ENCODE data around the gene SND1.

Gene SND1

DNA sequence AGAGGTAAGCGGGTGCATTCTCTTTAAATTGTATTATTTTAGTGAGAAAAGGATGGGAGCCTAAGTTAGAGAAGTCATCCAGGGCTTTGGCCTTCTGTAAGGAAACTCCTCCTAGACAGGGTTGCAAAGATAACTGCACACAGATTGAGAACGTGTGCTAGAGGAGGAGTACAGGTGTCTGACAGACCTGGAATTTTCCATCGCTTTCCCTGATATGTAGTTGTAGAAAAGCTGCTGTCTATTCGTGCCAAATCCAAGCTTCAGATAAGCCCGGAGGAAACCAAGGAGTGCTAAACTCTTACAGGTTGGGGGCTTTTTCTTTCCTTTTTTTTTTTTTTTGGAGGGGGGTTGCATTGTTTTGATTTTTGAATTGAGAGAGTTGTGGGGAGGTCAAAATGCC, 356.1 kb downstream of the SND1 start:
- Histone ChIP-seq H3K9ac (no peak overlapping the region), H3K9me3 (replicated peaks in 1 of 11) (no peaks in the 10 kb centered on the region), H3K27ac (no peak overlapping the region), H3K4me1 (peaks cover 25 to 48% (median 37%) of the 10 kb centered on the region in 10 experiments), H3K4me3 (no peak overlapping the region), H3K36me3 (peaks cover 55 to 92% (median 80%) of the 10 kb centered on the region in 11 experiments), H3K27me3 (no peaks in the 10 kb centered on the region), H4K20me1 (peaks cover 23 to 100% (median 96%) of the 10 kb centered on the region in 11 experiments; a peak in 21 of 22 replicates), H3K4me2 (no peak overlapping the region)
- TF ChIP-seq Cebpa-rat (IDR thresholded peaks at IDR 0.05): no peak

DNA sequence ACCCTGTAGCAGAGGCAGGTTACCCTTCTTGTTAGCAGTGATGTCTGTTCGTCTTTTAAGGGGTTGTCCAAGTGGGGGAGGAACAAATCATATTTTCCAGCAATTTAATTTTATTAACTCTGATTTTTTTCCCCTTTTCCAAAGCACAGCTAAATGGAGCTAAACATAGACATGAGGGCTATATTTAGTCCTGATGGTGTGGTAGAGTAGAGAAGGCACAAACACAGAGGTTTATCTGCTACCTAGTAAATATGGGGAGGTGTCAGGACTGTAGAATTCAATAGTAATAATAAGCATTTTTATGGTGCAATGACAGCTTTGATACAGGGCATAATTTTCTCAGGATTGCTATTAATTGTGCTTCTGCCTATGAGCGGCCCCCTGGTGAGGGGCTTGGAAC, 356.8 kb downstream of the SND1 start:
- Histone ChIP-seq H3K36me3 (peaks cover 61 to 92% (median 84%) of the 10 kb centered on the region in 11 experiments), H3K27me3 (no peaks in the 10 kb centered on the region), H4K20me1 (peaks cover 26 to 100% (median 96%) of the 10 kb centered on the region in 11 experiments; a peak in 21 of 22 replicates), H3K9ac (no peak overlapping the region), H3K9me3 (replicated peaks in 1 of 11) (no peaks in the 10 kb centered on the region), H3K4me2 (no peak overlapping the region), H3K27ac (no peak overlapping the region), H3K4me1 (peaks cover 19 to 42% (median 31%) of the 10 kb centered on the region in 10 experiments), H3K4me3 (no peak overlapping the region)
- no peak for TF ChIP-seq Cebpa-rat (IDR thresholded peaks at IDR 0.05)

DNA sequence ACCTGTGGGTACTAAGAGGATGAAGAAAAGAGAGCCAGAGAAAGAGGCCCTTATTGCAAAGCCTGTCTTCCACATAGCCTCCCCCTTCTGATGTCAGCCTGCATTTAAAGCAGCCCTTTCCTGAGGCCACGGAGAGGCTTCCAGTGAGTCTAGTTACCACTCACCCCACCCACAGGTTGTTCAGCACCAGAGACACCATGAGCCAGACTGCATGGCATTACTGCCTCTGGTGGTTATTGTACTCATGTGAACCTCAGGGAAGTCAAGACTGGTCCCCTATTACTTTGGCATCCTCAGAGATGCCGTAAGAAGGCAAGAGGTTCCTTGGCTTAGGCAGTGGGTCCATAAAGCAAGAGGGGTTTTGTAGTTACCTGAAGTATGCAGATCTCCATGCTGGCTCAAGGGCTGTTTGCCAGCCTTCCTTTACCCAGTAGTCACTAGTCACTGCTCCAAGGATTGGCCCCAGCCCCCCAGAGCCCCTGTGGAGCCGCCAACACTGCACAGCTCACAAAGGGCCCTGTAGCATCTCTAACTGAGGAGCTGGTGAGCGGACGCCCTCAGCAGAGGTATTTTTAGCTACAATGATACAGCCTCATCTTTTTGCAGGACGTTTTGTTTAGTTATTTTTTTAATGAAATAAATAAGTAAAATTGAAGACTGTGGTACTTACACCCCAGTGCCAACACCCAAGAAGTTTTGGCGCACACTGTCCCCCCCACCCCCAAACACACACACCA, 358.6 kb downstream of the SND1 start:
- Histone ChIP-seq H3K9me3 (replicated peaks in 1 of 11) (no peaks in the 10 kb centered on the region), H3K4me2 (no peak overlapping the region), H3K4me1 (peaks cover 1 to 24% (median 13%) of the 10 kb centered on the region in 10 experiments), H4K20me1 (peaks cover 26 to 100% (median 97%) of the 10 kb centered on the region in 11 experiments; a peak in 21 of 22 replicates), H3K36me3 (peaks cover 79 to 100% (median 99%) of the 10 kb centered on the region in 11 experiments), H3K4me3 (no peak overlapping the region), H3K27ac (no peak overlapping the region), H3K27me3 (no peaks in the 10 kb centered on the region), H3K9ac (no peak overlapping the region)
- TF ChIP-seq Cebpa-rat (IDR thresholded peaks at IDR 0.05): no peak

DNA sequence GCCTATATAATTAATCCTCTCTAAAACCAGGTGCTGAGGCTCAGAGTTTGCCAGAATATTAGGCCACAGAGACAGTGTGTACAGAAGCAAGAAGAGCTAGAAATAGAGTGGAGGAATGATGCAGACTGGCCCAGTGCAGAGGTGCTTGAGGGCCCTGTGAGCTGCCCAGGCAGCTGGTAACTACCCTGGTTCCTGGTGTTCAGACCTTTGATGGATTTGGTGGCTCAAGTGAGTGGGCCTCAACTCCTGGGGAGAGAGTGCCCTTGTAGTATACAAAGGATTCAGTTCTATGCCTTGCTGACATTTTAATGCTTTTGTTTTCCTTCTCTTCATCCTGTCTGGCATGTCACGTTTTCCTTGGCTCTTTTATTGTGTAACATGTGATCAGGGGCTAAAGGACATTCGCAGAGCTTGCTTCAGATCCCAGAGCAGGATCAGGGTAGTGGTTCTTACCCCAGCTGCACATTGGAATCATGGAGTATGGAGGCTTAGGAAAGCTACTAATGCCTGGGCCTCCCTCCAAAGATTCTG, 359.2 kb downstream of the SND1 start:
- Histone ChIP-seq H3K4me3 (no peak overlapping the region), H3K4me1 (peaks cover 0 to 17% (median 7%) of the 10 kb centered on the region in 10 experiments; a peak in 12 of 20 replicates), H3K4me2 (no peak overlapping the region), H3K36me3 (peaks cover 77 to 100% (median 99%) of the 10 kb centered on the region in 11 experiments), H3K27ac (no peak overlapping the region; a peak in 1 of 22 replicates), H3K9me3 (replicated peaks in 1 of 11) (no peaks in the 10 kb centered on the region), H4K20me1 (peaks cover 26 to 100% (median 98%) of the 10 kb centered on the region in 11 experiments; a peak in 21 of 22 replicates), H3K27me3 (no peaks in the 10 kb centered on the region), H3K9ac (no peak overlapping the region)
- no peak for TF ChIP-seq Cebpa-rat (IDR thresholded peaks at IDR 0.05)

DNA sequence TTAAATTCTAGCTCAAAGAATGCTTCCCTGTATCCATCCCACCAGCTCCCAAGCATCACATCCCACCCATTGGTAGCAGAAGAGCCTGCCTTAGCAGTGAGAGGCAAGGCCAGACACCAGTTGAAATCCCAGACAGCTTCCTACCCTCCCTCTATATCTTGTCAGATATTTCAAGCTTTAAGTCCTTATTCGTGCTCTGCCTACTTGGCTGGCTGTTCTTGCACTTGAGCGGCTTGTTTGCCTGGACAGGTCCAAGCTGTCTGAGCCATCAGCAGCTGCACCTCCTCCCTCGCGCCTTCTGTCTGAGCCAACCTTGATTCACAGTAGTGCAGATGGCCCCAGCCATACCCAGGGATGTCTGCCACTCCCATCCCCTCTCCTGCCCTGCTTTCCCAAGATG, 362.8 kb downstream of the SND1 start:
- Histone ChIP-seq H4K20me1 (peaks cover 36 to 100% (median 98%) of the 10 kb centered on the region in 11 experiments; a peak in 21 of 22 replicates), H3K27ac (no peak overlapping the region), H3K4me3 (no peak overlapping the region), H3K9ac (no peak overlapping the region), H3K27me3 (no peaks in the 10 kb centered on the region), H3K36me3 (peaks cover 50 to 100% (median 99%) of the 10 kb centered on the region in 11 experiments), H3K4me1 (peaks cover 15 to 37% (median 31%) of the 10 kb centered on the region in 10 experiments; a peak in 18 of 20 replicates), H3K4me2 (no peak overlapping the region), H3K9me3 (replicated peaks in 1 of 11) (no peaks in the 10 kb centered on the region)
- TF ChIP-seq Cebpa-rat (IDR thresholded peaks at IDR 0.05): no peak

DNA sequence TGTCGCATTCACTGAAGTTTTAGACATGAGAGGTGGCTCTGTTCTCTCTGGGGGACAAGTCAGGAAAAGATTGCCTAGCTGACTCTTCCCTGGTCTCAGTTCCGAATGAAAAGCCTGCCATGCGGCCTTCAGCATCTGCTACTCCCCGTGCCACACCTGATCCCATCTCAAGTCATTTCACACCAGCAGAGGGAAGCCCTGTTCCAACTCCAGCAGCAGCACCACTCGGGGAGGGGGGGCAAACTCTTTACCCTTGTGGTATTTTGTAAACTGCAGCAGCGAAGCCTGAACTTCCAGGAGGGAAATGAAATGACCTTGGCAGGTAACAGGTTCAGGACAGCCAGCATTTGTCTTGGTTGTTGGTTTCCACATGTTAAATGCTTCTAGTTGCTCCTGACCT, 365.5 kb downstream of the SND1 start:
- H3K4me1 ChIP-seq: peaks cover 18 to 62% (median 50%) of the 10 kb centered on the region in 10 experiments
- H3K4me2 ChIP-seq: peak overlapping the region in 6 of 11 experiments; percentile 2 to 52 (median 30); a peak in 8 of 22 replicates
- no peaks in the 10 kb centered on the region for H3K27me3 ChIP-seq
- H3K27ac ChIP-seq: peak overlapping the region in 1 of 11 experiments; percentile 15; a peak in 1 of 22 replicates
- no peak overlapping the region for H3K4me3 ChIP-seq
- peaks cover 45 to 100% (median 98%) of the 10 kb centered on the region in 11 experiments for H3K36me3 ChIP-seq
- TF ChIP-seq Cebpa-rat (IDR thresholded peaks at IDR 0.05): no peak
- no peaks in the 10 kb centered on the region for H3K9me3 ChIP-seq (replicated peaks in 1 of 11)
- H4K20me1 ChIP-seq: peaks cover 27 to 100% (median 100%) of the 10 kb centered on the region in 11 experiments; a peak in 21 of 22 replicates
- 0 out of 22 replicates have a peak overlapping the region, but pooled peaks of 1 of the 11 experiments have one; percentile 15 for H3K9ac ChIP-seq

DNA sequence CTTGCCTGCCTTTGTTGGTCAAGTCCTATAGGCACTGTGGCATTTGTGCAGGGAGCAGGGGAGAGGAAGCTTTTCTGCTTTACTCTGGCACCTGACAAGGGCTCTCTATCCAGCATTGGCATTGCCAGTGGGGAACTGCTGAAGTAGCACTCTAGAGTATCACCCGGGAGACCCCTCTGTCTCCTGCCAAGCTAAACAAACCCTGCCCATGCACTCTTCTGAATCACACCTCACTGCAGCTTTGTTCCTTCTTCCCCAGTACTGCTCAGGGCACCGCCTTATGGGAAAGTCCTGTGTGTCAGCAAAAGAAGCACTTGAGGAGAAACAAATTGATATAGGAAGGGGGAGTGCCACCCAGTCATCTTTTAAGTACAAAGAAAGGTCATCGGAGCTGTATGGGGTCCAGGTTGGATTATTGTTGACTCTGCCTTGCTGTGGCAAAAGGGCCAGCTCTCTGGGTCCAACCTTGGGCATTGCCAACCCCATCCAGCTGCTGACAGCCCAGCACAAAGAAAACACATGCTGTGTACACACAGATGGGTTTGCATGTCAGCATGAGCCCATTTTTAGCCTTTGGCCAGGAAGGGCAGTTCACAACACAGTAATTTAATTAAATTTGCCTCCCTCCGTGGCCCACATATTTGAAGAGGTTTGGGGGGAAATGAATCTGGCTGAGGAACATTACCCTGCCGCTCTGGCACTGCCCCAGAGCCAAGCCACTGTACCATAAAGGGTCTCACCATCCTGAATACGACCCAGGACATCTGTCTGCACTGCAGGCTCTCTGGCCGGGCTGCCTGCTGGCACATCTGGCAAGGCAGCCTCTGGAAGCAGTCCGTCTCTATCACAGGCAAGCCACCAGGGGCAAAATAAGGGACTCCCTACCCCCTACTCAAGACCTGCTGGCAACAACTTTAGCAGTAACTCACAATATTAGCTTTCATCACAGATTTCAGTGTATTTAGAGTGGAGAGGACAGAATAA, 366.2 kb downstream of the SND1 start:
- TF ChIP-seq Cebpa-rat (IDR thresholded peaks at IDR 0.05): no peak
- Histone ChIP-seq H3K4me2 (peak overlapping the region in 7 of 11 experiments; percentile 2 to 52 (median 8); a peak in 9 of 22 replicates), H3K9me3 (replicated peaks in 1 of 11) (no peaks in the 10 kb centered on the region), H3K9ac (0 out of 22 replicates have a peak overlapping the region, but pooled peaks of 1 of the 11 experiments have one; percentile 15), H3K4me1 (peaks cover 25 to 69% (median 57%) of the 10 kb centered on the region in 10 experiments), H3K4me3 (no peak overlapping the region), H3K27ac (peak overlapping the region in 2 of 11 experiments; percentile 4 to 15; a peak in 1 of 22 replicates), H4K20me1 (peaks cover 28 to 100% (median 100%) of the 10 kb centered on the region in 11 experiments; a peak in 21 of 22 replicates), H3K36me3 (peaks cover 38 to 100% (median 98%) of the 10 kb centered on the region in 11 experiments), H3K27me3 (no peaks in the 10 kb centered on the region)

DNA sequence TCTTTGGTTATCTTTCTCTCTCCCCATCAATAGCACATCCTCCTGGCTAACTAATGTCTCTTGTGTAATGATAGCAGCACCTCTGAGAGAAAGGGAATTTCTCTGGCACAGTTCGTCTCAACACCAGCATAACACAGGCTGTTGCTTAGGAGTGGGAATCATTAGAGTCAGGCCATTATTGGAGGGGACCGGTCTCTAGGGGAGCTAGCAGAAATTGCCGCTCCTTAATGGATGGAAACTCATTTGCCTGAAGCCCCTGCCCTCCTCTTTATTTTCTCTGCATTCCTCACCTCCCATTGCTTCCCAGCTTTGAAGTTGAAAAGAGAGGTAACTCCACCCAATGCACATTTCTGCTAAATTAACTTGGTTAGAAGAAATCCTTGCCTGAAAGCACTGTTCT, 367.3 kb downstream of the SND1 start:
- H3K27ac ChIP-seq: no peak overlapping the region
- H3K4me1 ChIP-seq: peaks cover 37 to 80% (median 68%) of the 10 kb centered on the region in 10 experiments
- H3K9me3 ChIP-seq (replicated peaks in 1 of 11): no peaks in the 10 kb centered on the region
- no peak for TF ChIP-seq Cebpa-rat (IDR thresholded peaks at IDR 0.05)
- peak overlapping the region in 2 of 11 experiments; percentile 20 to 52; a peak in 4 of 22 replicates for H3K4me2 ChIP-seq
- peaks cover 34 to 100% (median 100%) of the 10 kb centered on the region in 11 experiments; a peak in 21 of 22 replicates for H4K20me1 ChIP-seq
- peaks cover 26 to 100% (median 98%) of the 10 kb centered on the region in 11 experiments for H3K36me3 ChIP-seq
- no peak overlapping the region for H3K4me3 ChIP-seq
- no peak overlapping the region for H3K9ac ChIP-seq
- no peaks in the 10 kb centered on the region for H3K27me3 ChIP-seq
